K562 (cell line): ENCODE measurements around the gene CBX1. TPM values are rescaled to one million over a fixed set of nuclear protein-coding genes. Genes with fewer than 3 reads are reported as not detected.

Experiments
- ATAC-seq: fragments of 200-7000 bp; cut with Tn5 transposase; 3 replicates; pipeline ENCODE4 v1.9.1; 2020; ENCODE audit warnings: moderate library complexity
- BruUV-seq: library from RNA; stranded (reverse); fragments of 400-500 nt; replicated peaks from 2 replicates; lab custom pipeline; 2021; lab: Mats Ljungman, UMichigan
- CTCF ChIA-PET: fragments of 300-600 bp; formaldehyde crosslinking; extraction: SDS; loops from one replicate; lab custom pipeline; 2021; ENCODE audit warnings: low intra/inter-chr PET ratio; lab: Yijun Ruan, JAX
- POLR2A ChIA-PET: fragments of 300-600, 350-650 bp; sonication (Branson Sonifier 250); formaldehyde crosslinking; extraction: SDS; loops from one replicate; lab custom pipeline; 2021; ENCODE audit warnings: antibody characterized with exemption, inconsistent platforms; lab: Yijun Ruan, JAX
- DNase-seq, 4 experiments: peaks; one replicate each; pipeline versions ENCODE4 v3.0.0 to v3.0.0-alpha.2; 2011 to 2018; ENCODE audit warnings: low spot score in 3 of 4, mixed read lengths in 3 of 4; ENCODE audit errors: extremely low read depth in 1 of 4
- FAIRE-seq: peaks from 2 replicates; lab custom pipeline; 2011; peaks lifted over from hg19 to GRCh38; lab: Jason Lieb, UNC
- H2AFZ ChIP-seq: 2 replicates; pipeline ENCODE4 v1.6.0; 2011; ENCODE audit warnings: low read depth, low read length, control low read depth, inconsistent platforms
- H3K27ac ChIP-seq: fragments of 200-600 bp; 3 replicates; pipeline ENCODE4 v1.8.0; 2011; ENCODE audit warnings: low read depth, mild to moderate bottlenecking, control low read depth, inconsistent platforms, low read length, moderate library complexity, mixed read lengths; ENCODE audit errors: extremely low read depth
- H3K27me3 ChIP-seq, 2 experiments: fragments of 300-600 bp in 1 of 2; 2 replicates in 1 of 2; 3 replicates in 1 of 2; pipeline versions ENCODE4 v1.6.0 to v1.8.0; 2011; ENCODE audit warnings: inconsistent platforms in 2 of 2, low read length in 2 of 2, mild to moderate bottlenecking in 1 of 2, mixed read lengths in 1 of 2, moderate library complexity in 1 of 2; ENCODE audit not compliant: control insufficient read depth in 2 of 2, insufficient read depth in 2 of 2
- H3K36me3 ChIP-seq: fragments of 300-600 bp; 3 replicates; pipeline ENCODE4 v1.8.0; 2011; ENCODE audit warnings: mild to moderate bottlenecking, low read length, inconsistent platforms; ENCODE audit not compliant: control insufficient read depth, insufficient read depth
- H3K4me1 ChIP-seq, 2 experiments: fragments of 200-600 bp in 1 of 2; replicated peaks in 1 of 2; 2 replicates in 1 of 2; 3 replicates in 1 of 2; pipeline versions ENCODE4 v1.5.1 to v1.8.0; 2011; ENCODE audit warnings: inconsistent platforms in 2 of 2, low read length in 2 of 2, mild to moderate bottlenecking in 1 of 2, mixed read lengths in 1 of 2, moderate library complexity in 1 of 2; ENCODE audit not compliant: control insufficient read depth in 2 of 2, insufficient read depth in 2 of 2
- H3K4me2 ChIP-seq: 2 replicates; pipeline ENCODE4 v1.6.1; 2011; ENCODE audit warnings: low read length, control low read depth, inconsistent platforms, mixed read lengths; ENCODE audit not compliant: insufficient read depth
- H3K4me3 ChIP-seq: fragments of 200-600 bp; sonication (generic), shearing (Covaris generic); 2 replicates; pipeline ENCODE4 v1.5.1; 2016; ENCODE audit warnings: control low read depth, inconsistent platforms
- H3K79me2 ChIP-seq: fragments of 200-600 bp; 3 replicates; pipeline ENCODE4 v1.8.0; 2011; ENCODE audit warnings: low read length, inconsistent platforms; ENCODE audit not compliant: control insufficient read depth, insufficient read depth
- H3K9ac ChIP-seq, 2 experiments: 2 replicates each; pipeline versions ENCODE4 v1.6.0 to v1.6.1; 2011; ENCODE audit warnings: low read depth in 2 of 2, low read length in 2 of 2, control low read depth in 1 of 2, inconsistent platforms in 1 of 2, mild to moderate bottlenecking in 1 of 2, mixed read lengths in 1 of 2; ENCODE audit not compliant: insufficient read depth in 1 of 2
- H3K9me1 ChIP-seq: one replicate; pipeline ENCODE4 v1.6.0; 2011; ENCODE audit warnings: inconsistent platforms, mild to moderate bottlenecking, low read length, moderate library complexity; ENCODE audit not compliant: control insufficient read depth, insufficient read depth
- H3K9me3 ChIP-seq: replicated peaks from 2 replicates; pipeline ENCODE4 v1.5.1; 2011; ENCODE audit warnings: low read depth, low read length, inconsistent platforms; ENCODE audit not compliant: control insufficient read depth, insufficient read depth
- H4K20me1 ChIP-seq: replicated peaks from 2 replicates; pipeline ENCODE4 v1.6.1; 2011; ENCODE audit warnings: low read length, inconsistent platforms, mixed read lengths; ENCODE audit not compliant: control insufficient read depth, insufficient read depth
- CXXC5 ChIP-seq: fragments of 250-450 bp; sonication (Bioruptor Pico); IDR thresholded peaks from 2 replicates; pipeline ENCODE4 v1.8.0; 2022; ENCODE audit warnings: inconsistent platforms, mild to moderate bottlenecking, moderate library complexity
- FOSL1 ChIP-seq: fragments of 200-800 bp; sonication (Bioruptor generic); conservative IDR thresholded peaks from 2 replicates; pipeline ENCODE4 v1.6.1; 2016; ENCODE audit warnings: missing genetic modification characterization, missing compliant biosample characterization
- MCM3 ChIP-seq: fragments of 450-650 bp; IDR thresholded peaks from 2 replicates; pipeline ENCODE4 v1.6.1; 2016
- PKNOX1 ChIP-seq: fragments of 450-650 bp; IDR thresholded peaks from 2 replicates; pipeline ENCODE4 v1.6.1; 2016
- PPARD ChIP-seq: fragments of 250-450 bp; sonication (Bioruptor Pico); IDR thresholded peaks from 2 replicates; pipeline ENCODE4 v1.8.0; 2022; ENCODE audit warnings: inconsistent platforms, mild to moderate bottlenecking, moderate library complexity
- RBFOX2 ChIP-seq: fragments of 200-400 bp; formaldehyde crosslinking; IDR thresholded peaks from 2 replicates; pipeline ENCODE4 v1.6.1; 2017; ENCODE audit warnings: low read depth, mild to moderate bottlenecking, low read length, moderate library complexity
- RFX1 ChIP-seq: fragments of 450-650 bp; IDR thresholded peaks from 2 replicates; pipeline ENCODE4 v1.6.1; 2016; ENCODE audit warnings: mild to moderate bottlenecking, moderate library complexity
- TFAP4 ChIP-seq: sonication (generic); formaldehyde crosslinking; IDR thresholded peaks from 2 replicates; pipeline ENCODE4 v1.8.0; 2022; ENCODE audit warnings: missing genetic modification reagents, mild to moderate bottlenecking, moderate library complexity, borderline replicate concordance
- ZBTB17 ChIP-seq: fragments of 450-650 bp; formaldehyde crosslinking; IDR thresholded peaks from 2 replicates; pipeline ENCODE4 v1.4.0; 2020; ENCODE audit warnings: mild to moderate bottlenecking
- ZNF239 ChIP-seq: fragments of 250-450 bp; sonication (Bioruptor Pico); IDR thresholded peaks from 2 replicates; pipeline ENCODE4 v1.4.0; 2020; ENCODE audit warnings: mild to moderate bottlenecking
- ZNF311 ChIP-seq: fragments of 250-450 bp; sonication (Bioruptor Pico); IDR thresholded peaks from 2 replicates; pipeline ENCODE4 v1.4.0; 2020; ENCODE audit warnings: mild to moderate bottlenecking, moderate library complexity
- ZNF395 ChIP-seq: fragments of 200-800 bp; sonication (Bioruptor generic); IDR thresholded peaks from 2 replicates; pipeline ENCODE4 v1.6.1; 2017; ENCODE audit warnings: missing genetic modification characterization, missing compliant biosample characterization
- ZNF431 ChIP-seq: sonication (generic); formaldehyde crosslinking; IDR thresholded peaks from 2 replicates; pipeline ENCODE4 v1.8.0; 2022; ENCODE audit warnings: mild to moderate bottlenecking, missing genetic modification reagents
- ZNF778 ChIP-seq: fragments of 450-650 bp; formaldehyde crosslinking; IDR thresholded peaks from 2 replicates; pipeline ENCODE4 v1.4.0; 2020; ENCODE audit warnings: mild to moderate bottlenecking, moderate library complexity
- WGBS: fragments of 100-300 bp; shearing (Covaris generic); methylation state at CpG from one replicate; pipeline ENCODE4 v1.1.6; 2016; ENCODE audit warnings: low coverage, mixed read lengths; ENCODE audit not compliant: insufficient coverage; ENCODE audit errors: missing lambda C conversion rate; 5-methylcytosine and 5-hydroxymethylcytosine counted together
- in situ Hi-C: fragments of 300-500 bp; cut with MboI; formaldehyde crosslinking; loops from 4 replicates; pipeline ENCODE4 v1.15.0; 2018; ENCODE audit warnings: inconsistent platforms, mixed read lengths
- intact Hi-C: fragments of 100-400 bp; cut with micrococcal nuclease; formaldehyde crosslinking; loops from 2 replicates; pipeline ENCODE4 v1.14.2; 2022
- polyA plus RNA-seq, 8 experiments: library from polyadenylated mRNA; depleted of rRNA in 4 of 8; stranded (reverse) in 5 of 8; unstranded in 3 of 8; fragments of >200 nt; fragmentation: Nextera tagmentation in 2 of 8; fragmentation: Illumina TruSeq in 1 of 8; extraction: Ambion mirVana in 2 of 8; extraction: Trizol in 1 of 8; gene quantifications; 2 replicates each; pipeline versions ENCODE4 v1.2.1 to v1.2.3, GENCODE V29; 2011 to 2014; ENCODE audit warnings: inconsistent platforms in 1 of 8, missing spikeins in 1 of 8
- total RNA-seq, 7 experiments: library from RNA; depleted of rRNA in 6 of 7; stranded (reverse); fragments of >200 nt in 6 of 7; fragmentation: Illumina TruSeq in 2 of 7; extraction: Trizol in 2 of 7; gene quantifications; 2 replicates each; pipeline versions ENCODE4 v1.2.1 to v1.2.3, GENCODE V29; 2011 to 2021; ENCODE audit warnings: low replicate concordance in 1 of 7

CBX1 gene
- total and polyA plus RNA-seq, 9 of the 15 experiments (the other 6 are each of a cell fraction or from before 2014, with no cell fraction given): 10.6 to 95.7 (median 52.7) TPM

- Histone ChIP-seq H3K79me2 (peaks cover 61% of the 10 kb centered on the region), H3K4me1 (peaks cover 56 to 57% of the 10 kb centered on the region in 2 experiments), H4K20me1 (peaks cover 34% of the 10 kb centered on the region), H3K9ac (peak overlapping the region; percentile 46 to 75; a peak in 3 of 4 replicates), H2AFZ (no peak overlapping the region), H3K4me2 (peak overlapping the region; percentile 25; the same call in 1 of the 2 replicates), H3K27me3 (no peaks in the 10 kb centered on the region), H3K36me3 (peaks cover 93% of the 10 kb centered on the region), H3K9me3 (no peaks in the 10 kb centered on the region), H3K4me3 (no peak overlapping the region), H3K27ac (peak overlapping the region; percentile 67), H3K9me1 (peaks cover 17% of the 10 kb centered on the region)
- ChIA-PET POLR2A (interaction anchor here (0.6 to 6.5 kb wide), 8 partner anchors 9 to 53 kb away, joined by 3 to 74 read pairs (median 6); partner anchors contain the start of genes CBX1 and NFE2L1), CTCF (no interaction called here)
- BruUV-seq: no TSS peak
- in situ Hi-C loops (no loop called here), intact Hi-C loops (no loop called here)
- ATAC-seq (peak; percentile 73), DNase-seq (peak in 1 of 4 experiments; percentile 61), FAIRE-seq (no peak)
- 26% methylated on average over 4 of the region's 5 CpGs for WGBS
- TF ChIP-seq PPARD (CRISPR knock-in tag) (0 out of 2 replicates have a peak, but pooled peaks have one; percentile 31), RBFOX2 (peak; percentile 73), ZNF778 (CRISPR knock-in tag) (no peak), ZNF431 (CRISPR knock-in tag) (peak; percentile 83; the same call in 1 of the 2 replicates), ZNF239 (CRISPR knock-in tag) (0 out of 2 replicates have a peak, but pooled peaks have one; percentile 40), ZBTB17 (CRISPR knock-in tag) (peak; percentile 31; the same call in 1 of the 2 replicates), FOSL1 (tag) (peak; percentile 43), RFX1 (peak; percentile 29; the same call in 1 of the 2 replicates), ZNF311 (CRISPR knock-in tag) (peak; percentile 73; the same call in 1 of the 2 replicates), PKNOX1 (peak; percentile 5; the same call in 1 of the 2 replicates), CXXC5 (CRISPR knock-in tag) (peak; percentile 68), MCM3 (no peak), TFAP4 (CRISPR knock-in tag) (peak; percentile 66; the same call in 1 of the 2 replicates), ZNF395 (CRISPR knock-in tag) (peak; percentile 54; the same call in 1 of the 2 replicates)
Observed at GRCh38 chr17:48055531-48056245, 45.6 kb downstream of the CBX1 start.
